Thyroid gland (tissue), 4 donors: ENCODE measurements around the gene SLC4A3.

Experiments
- CTCF ChIP-seq, 6 experiments: fragments of 200-600 bp in 3 of 6; fragments of 450-650 bp in 3 of 6; sonication (generic) in 3 of 6; IDR thresholded peaks; one replicate each; pipeline ENCODE4 v1.5.1; 2016 to 2019; ENCODE audit warnings: antibody characterized with exemption in 6 of 6, mild to moderate bottlenecking in 2 of 6, inconsistent platforms in 1 of 6, moderate library complexity in 1 of 6
- POLR2A ChIP-seq, 2 donors: fragments of 450-650 bp; IDR thresholded peaks; one replicate each; pipeline ENCODE4 v1.6.1; 2017; ENCODE audit warnings: antibody characterized with exemption in 2 of 2, mild to moderate bottlenecking in 2 of 2, moderate library complexity in 1 of 2

GRCh38 chr2:219628986-219629901 is 1.8 kb downstream of the SLC4A3 start:
- TF ChIP-seq POLR2A (IDR thresholded peaks at IDR 0.05): no peak
- no peak for TF ChIP-seq CTCF (IDR thresholded peaks at IDR 0.05)
